Hematopoietic multipotent progenitor cell treated with erythropoietin and hydrocortisone succinate and interleukin-3 and kit ligand, for 6 days (in vitro differentiated cells): ENCODE data around the gene KRT1.
A peak's percentile ranks its signal among the peaks of the same experiment; 100 is the strongest.

ENCODE experiments used
- DNase-seq: peaks from one replicate; pipeline ENCODE4 v3.0.0-alpha.2; 2015

The KRT1 gene

GRCh38 chr12:52632656-52633055, 47.6 kb downstream of the KRT1 start:
- no peak for DNase-seq

- no peak for DNase-seq
Measured at GRCh38 chr12:52631676-52632459, 48.3 kb downstream of the KRT1 start.

- DNase-seq: no peak
Measured at GRCh38 chr12:52631264-52631663, 48.9 kb downstream of the KRT1 start.

GRCh38 chr12:52630599-52631200, 49.5 kb downstream of the KRT1 start:
- DNase-seq: peak; percentile 16

- no peak for DNase-seq
Measured at GRCh38 chr12:52630008-52630500, 50.2 kb downstream of the KRT1 start.

GRCh38 chr12:52629281-52630007, 50.8 kb downstream of the KRT1 start:
- DNase-seq: no peak

GRCh38 chr12:52628841-52629240, 51.4 kb downstream of the KRT1 start:
- DNase-seq: no peak

GRCh38 chr12:52628111-52628507, 52.1 kb downstream of the KRT1 start:
- no peak for DNase-seq

GRCh38 chr12:52627395-52628110, 52.7 kb downstream of the KRT1 start:
- DNase-seq: no peak
